Endothelial cell of umbilical vein (primary cell): ENCODE measurements around the gene CRHR1. TPM values are rescaled to one million over a fixed set of nuclear protein-coding genes. Genes with fewer than 3 reads are reported as not detected.

Experiments
- BruUV-seq: library from RNA; stranded (reverse); fragments of 400-500 nt; replicated peaks from 2 replicates; lab custom pipeline; 2021; lab: Mats Ljungman, UMichigan
- CTCF ChIA-PET: fragments of 300-600, 350-600 bp; sonication (Branson Sonifier 250); formaldehyde crosslinking; loops from one replicate; lab custom pipeline; 2021; ENCODE audit warnings: antibody characterized with exemption, inconsistent platforms; lab: Charles Lee
- POLR2A ChIA-PET: fragments of 300-600, 350-600 bp; sonication (Branson Sonifier 250); formaldehyde crosslinking; loops from one replicate; lab custom pipeline; 2021; ENCODE audit warnings: antibody characterized with exemption, inconsistent platforms; lab: Charles Lee
- DNase-seq: peaks from one replicate; pipeline ENCODE4 v3.0.0-alpha.2; 2011; ENCODE audit warnings: low read depth, low spot score
- FAIRE-seq: peaks from 2 replicates; lab custom pipeline; 2011; peaks lifted over from hg19 to GRCh38; lab: Jason Lieb, UNC
- H2AFZ ChIP-seq: 2 replicates; pipeline ENCODE4 v1.6.0; 2012; ENCODE audit warnings: low read depth, low read length, control low read depth, inconsistent platforms
- H3K27ac ChIP-seq: 2 replicates; pipeline ENCODE4 v1.5.1; 2011; ENCODE audit warnings: low read depth, mild to moderate bottlenecking, control low read depth, low read length, moderate library complexity; ENCODE audit not compliant: insufficient read depth
- H3K27me3 ChIP-seq, 2 experiments: 2 replicates each; pipeline versions ENCODE4 v1.6.0 to v1.6.1; 2011; ENCODE audit warnings: low read length in 2 of 2, mixed read lengths in 1 of 2; ENCODE audit not compliant: control insufficient read depth in 2 of 2, insufficient read depth in 2 of 2
- H3K36me3 ChIP-seq, 2 experiments: 2 replicates in 1 of 2; 3 replicates in 1 of 2; pipeline ENCODE4 v1.5.1; 2011; ENCODE audit warnings: low read length in 2 of 2, mild to moderate bottlenecking in 1 of 2, moderate library complexity in 1 of 2; ENCODE audit not compliant: control insufficient read depth in 2 of 2, insufficient read depth in 2 of 2; ENCODE audit errors: extremely low read depth in 1 of 2
- H3K4me1 ChIP-seq: 3 replicates; pipeline ENCODE4 v1.5.1; 2011; ENCODE audit warnings: mild to moderate bottlenecking, low read length; ENCODE audit not compliant: control insufficient read depth, insufficient read depth; ENCODE audit errors: extremely low read depth
- H3K4me2 ChIP-seq: 2 replicates; pipeline ENCODE4 v1.6.1; 2011; ENCODE audit warnings: low read length, control low read depth, mixed read lengths; ENCODE audit not compliant: insufficient read depth
- H3K4me3 ChIP-seq, 3 experiments: fragments of 200-600 bp in 1 of 3; sonication (generic), shearing (Covaris generic) in 1 of 3; replicated peaks in 1 of 3; 2 replicates each; pipeline ENCODE4 v1.5.1; 2011 to 2016; ENCODE audit warnings: control low read depth in 3 of 3, low read length in 3 of 3, mild to moderate bottlenecking in 2 of 3, inconsistent platforms in 1 of 3, low read depth in 1 of 3, moderate library complexity in 1 of 3; ENCODE audit not compliant: insufficient read depth in 1 of 3
- H3K79me2 ChIP-seq: 2 replicates; pipeline ENCODE4 v1.6.0; 2012; ENCODE audit warnings: low read length, inconsistent platforms; ENCODE audit not compliant: control insufficient read depth, insufficient read depth
- H3K9ac ChIP-seq: replicated peaks from 2 replicates; pipeline ENCODE3; 2011; ENCODE audit warnings: low read length, control low read depth; ENCODE audit not compliant: insufficient read depth; ENCODE audit errors: extremely low read depth
- H3K9me1 ChIP-seq: replicated peaks from 3 replicates; pipeline ENCODE4 v1.6.0; 2011; ENCODE audit warnings: mild to moderate bottlenecking, low read length; ENCODE audit not compliant: control insufficient read depth, insufficient read depth; ENCODE audit errors: extremely low read depth
- H3K9me3 ChIP-seq: replicated peaks from 2 replicates; pipeline ENCODE4 v1.5.1; 2012; ENCODE audit warnings: low read length, inconsistent platforms; ENCODE audit not compliant: control insufficient read depth, insufficient read depth
- H4K20me1 ChIP-seq: replicated peaks from 2 replicates; pipeline ENCODE3; 2011; ENCODE audit warnings: mild to moderate bottlenecking, low read length; ENCODE audit not compliant: control insufficient read depth, insufficient read depth; ENCODE audit errors: extremely low read depth
- EZH2 ChIP-seq: IDR thresholded peaks from 2 replicates; pipeline ENCODE4 v1.6.1; 2012; ENCODE audit warnings: borderline replicate concordance, low read depth, mild to moderate bottlenecking, moderate library complexity, low read length, inconsistent platforms; ENCODE audit not compliant: severe bottlenecking
- FOS ChIP-seq: IDR thresholded peaks from 2 replicates; pipeline ENCODE4 v1.6.1; 2011; ENCODE audit warnings: mild to moderate bottlenecking, low read length, moderate library complexity, borderline replicate concordance; ENCODE audit not compliant: insufficient read depth
- GATA2 ChIP-seq: IDR thresholded peaks from 2 replicates; pipeline ENCODE4 v1.7.0; 2011; ENCODE audit warnings: low read depth, mild to moderate bottlenecking, moderate library complexity, mixed read lengths, low read length; ENCODE audit not compliant: insufficient read length, insufficient read depth
- JUN ChIP-seq: IDR thresholded peaks from 2 replicates; pipeline ENCODE4 v1.6.1; 2011; ENCODE audit warnings: borderline replicate concordance, low read depth; ENCODE audit not compliant: insufficient read length, insufficient read depth
- MAX ChIP-seq: IDR thresholded peaks from 2 replicates; pipeline ENCODE4 v1.6.1; 2011; ENCODE audit not compliant: insufficient read depth, insufficient read length
- MYC ChIP-seq: IDR thresholded peaks from one replicate; pipeline ENCODE4 v1.6.1; 2011; ENCODE audit warnings: mild to moderate bottlenecking, low read depth, low read length
- POLR2A ChIP-seq: IDR thresholded peaks from 2 replicates; pipeline ENCODE4 v1.6.1; 2012; ENCODE audit warnings: low read depth, mild to moderate bottlenecking, control low read depth, low read length
- POLR2AphosphoS5 ChIP-seq: IDR thresholded peaks from 2 replicates; pipeline ENCODE4 v1.6.1; 2012; ENCODE audit warnings: low read depth, mild to moderate bottlenecking, control low read depth, low read length, moderate library complexity; ENCODE audit not compliant: insufficient read depth
- dilution Hi-C: fragments of 300-500 bp; cut with MboI; formaldehyde crosslinking; loops from one replicate; pipeline ENCODE4 v1.15.0; 2019; ENCODE audit warnings: low sequenced_read_pairs; ENCODE audit not compliant: extremely low pct_ligation_motif_present
- intact Hi-C: fragments of 100-400 bp; cut with micrococcal nuclease; formaldehyde crosslinking; loops from one replicate; pipeline ENCODE4 v1.10.0; 2022
- polyA plus RNA-seq, 4 experiments: library from polyadenylated mRNA; depleted of rRNA in 3 of 4; stranded (reverse) in 3 of 4; unstranded in 1 of 4; fragments of >200 nt; gene quantifications; 2 replicates each; pipeline versions ENCODE4 v1.2.1 to v1.2.3, GENCODE V29; 2011 to 2012; ENCODE audit warnings: missing spikeins in 1 of 4
- total RNA-seq: library from RNA; stranded (reverse); gene quantifications from 2 replicates; pipeline ENCODE4 v1.2.3, GENCODE V29; 2021
- TF ChIP-seq, protein P1 (sequence below), 2 donors: IDR thresholded peaks; 1 replicate in 1 of 2; 2 replicates in 1 of 2; pipeline ENCODE4 v1.5.1; 2011; ENCODE audit warnings: low read length in 2 of 2, mild to moderate bottlenecking in 2 of 2, moderate library complexity in 2 of 2, control low read depth in 1 of 2, inconsistent platforms in 1 of 2, low read depth in 1 of 2; ENCODE audit not compliant: insufficient read depth in 1 of 2; ENCODE audit errors: extremely low read depth in 1 of 2

The CRHR1 gene
- total and polyA plus RNA-seq, 2 donors (not counting 3 experiments of a cell fraction or from before 2014, with no cell fraction given), result not detected

- DNase-seq (no peak), FAIRE-seq (no peak)
- no peak overlapping the region for H3K9ac ChIP-seq
- dilution Hi-C loops (no loop called here), intact Hi-C loops (no loop called here)
- no peaks in the 10 kb centered on the region for H3K9me1 ChIP-seq
- no peak for TF ChIP-seq POLR2A
- TF ChIP-seq GATA2, result no peak
- TF ChIP-seq, protein P1, sequence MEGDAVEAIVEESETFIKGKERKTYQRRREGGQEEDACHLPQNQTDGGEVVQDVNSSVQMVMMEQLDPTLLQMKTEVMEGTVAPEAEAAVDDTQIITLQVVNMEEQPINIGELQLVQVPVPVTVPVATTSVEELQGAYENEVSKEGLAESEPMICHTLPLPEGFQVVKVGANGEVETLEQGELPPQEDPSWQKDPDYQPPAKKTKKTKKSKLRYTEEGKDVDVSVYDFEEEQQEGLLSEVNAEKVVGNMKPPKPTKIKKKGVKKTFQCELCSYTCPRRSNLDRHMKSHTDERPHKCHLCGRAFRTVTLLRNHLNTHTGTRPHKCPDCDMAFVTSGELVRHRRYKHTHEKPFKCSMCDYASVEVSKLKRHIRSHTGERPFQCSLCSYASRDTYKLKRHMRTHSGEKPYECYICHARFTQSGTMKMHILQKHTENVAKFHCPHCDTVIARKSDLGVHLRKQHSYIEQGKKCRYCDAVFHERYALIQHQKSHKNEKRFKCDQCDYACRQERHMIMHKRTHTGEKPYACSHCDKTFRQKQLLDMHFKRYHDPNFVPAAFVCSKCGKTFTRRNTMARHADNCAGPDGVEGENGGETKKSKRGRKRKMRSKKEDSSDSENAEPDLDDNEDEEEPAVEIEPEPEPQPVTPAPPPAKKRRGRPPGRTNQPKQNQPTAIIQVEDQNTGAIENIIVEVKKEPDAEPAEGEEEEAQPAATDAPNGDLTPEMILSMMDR (IDR thresholded peaks at IDR 0.05; ENCODE audit: extremely low read depth in 1 of 2, insufficient read depth in 1 of 2, low read depth in 1 of 2, low read length in 2 of 2), result no peak
- no peak for TF ChIP-seq MAX
- no peak for TF ChIP-seq JUN
- no peak for TF ChIP-seq FOS
- no peak for TF ChIP-seq EZH2
- no peak for TF ChIP-seq MYC
- TF ChIP-seq POLR2AphosphoS5, result no peak
- H4K20me1 ChIP-seq, result no peaks in the 10 kb centered on the region
- no peaks in the 10 kb centered on the region for H3K79me2 ChIP-seq
- no peaks in the 10 kb centered on the region for H3K9me3 ChIP-seq
- BruUV-seq, result no TSS peak
- no peaks in the 10 kb centered on the region for H3K4me1 ChIP-seq
- POLR2A ChIA-PET, result no interaction called here
- CTCF ChIA-PET, result interaction anchor here (0.9 to 1.5 kb wide), 3 partner anchors 7 to 203 kb away, joined by 3 read pairs; no protein-coding TSS in a partner anchor
- H3K27me3 ChIP-seq, result no peaks in the 10 kb centered on the region
- no peak overlapping the region for H3K4me2 ChIP-seq
- no peaks in the 10 kb centered on the region for H3K36me3 ChIP-seq
- H3K27ac ChIP-seq, result no peak overlapping the region
- H2AFZ ChIP-seq, result no peak overlapping the region
- H3K4me3 ChIP-seq, result no peak overlapping the region
Observed at GRCh38 chr17:45843722-45844121, 59.6 kb downstream of the CRHR1 start.
